OCI-M2 (cell line): ENCODE measurements around the gene TEAD1.

Source experiments
- DNase-seq: peaks from one replicate; lab custom pipeline; 2025; ENCODE audit not compliant: unreplicated experiment; lab: John Stamatoyannopoulos, UW

The TEAD1 gene

GRCh38 chr11:12807621-12808020, 133.4 kb downstream of the TEAD1 start:
- DNase-seq: no peak

- no peak for DNase-seq
These were observed 134.3 kb downstream of the TEAD1 start for GRCh38 chr11:12808519-12808918.

- DNase-seq: no peak
These were observed 135.1 kb downstream of the TEAD1 start for GRCh38 chr11:12809364-12809763.

- DNase-seq: no peak
These were observed 135.8 kb downstream of the TEAD1 start for GRCh38 chr11:12809864-12810567.

GRCh38 chr11:12810568-12810894, 136.3 kb downstream of the TEAD1 start:
- no peak for DNase-seq

- DNase-seq: no peak
These were observed 137.6 kb downstream of the TEAD1 start for GRCh38 chr11:12811861-12812260.

- no peak for DNase-seq
These were observed 138.6 kb downstream of the TEAD1 start for GRCh38 chr11:12812849-12813248.

GRCh38 chr11:12813371-12814225, 139.4 kb downstream of the TEAD1 start:
- no peak for DNase-seq

- DNase-seq: no peak
These were observed 140.9 kb downstream of the TEAD1 start for GRCh38 chr11:12815129-12815480.

- no peak for DNase-seq
These were observed 141.8 kb downstream of the TEAD1 start for GRCh38 chr11:12815931-12816494.

GRCh38 chr11:12817681-12818332, 143.6 kb downstream of the TEAD1 start:
- DNase-seq: no peak

- DNase-seq: no peak
These were observed 144.3 kb downstream of the TEAD1 start for GRCh38 chr11:12818333-12819015.

GRCh38 chr11:12822392-12823022, 148.3 kb downstream of the TEAD1 start:
- DNase-seq: no peak

- DNase-seq: no peak
These were observed 150.2 kb downstream of the TEAD1 start for GRCh38 chr11:12824281-12825041.

- DNase-seq: no peak
These were observed 152.2 kb downstream of the TEAD1 start for GRCh38 chr11:12826441-12826840.

GRCh38 chr11:12827369-12827768, 153.1 kb downstream of the TEAD1 start:
- no peak for DNase-seq

- DNase-seq: no peak
These were observed 153.9 kb downstream of the TEAD1 start for GRCh38 chr11:12827929-12828812.

GRCh38 chr11:12829131-12829530, 154.9 kb downstream of the TEAD1 start:
- DNase-seq: no peak
